Measurements from ENCODE around the gene KCTD16.

KCTD16 gene

DNA sequence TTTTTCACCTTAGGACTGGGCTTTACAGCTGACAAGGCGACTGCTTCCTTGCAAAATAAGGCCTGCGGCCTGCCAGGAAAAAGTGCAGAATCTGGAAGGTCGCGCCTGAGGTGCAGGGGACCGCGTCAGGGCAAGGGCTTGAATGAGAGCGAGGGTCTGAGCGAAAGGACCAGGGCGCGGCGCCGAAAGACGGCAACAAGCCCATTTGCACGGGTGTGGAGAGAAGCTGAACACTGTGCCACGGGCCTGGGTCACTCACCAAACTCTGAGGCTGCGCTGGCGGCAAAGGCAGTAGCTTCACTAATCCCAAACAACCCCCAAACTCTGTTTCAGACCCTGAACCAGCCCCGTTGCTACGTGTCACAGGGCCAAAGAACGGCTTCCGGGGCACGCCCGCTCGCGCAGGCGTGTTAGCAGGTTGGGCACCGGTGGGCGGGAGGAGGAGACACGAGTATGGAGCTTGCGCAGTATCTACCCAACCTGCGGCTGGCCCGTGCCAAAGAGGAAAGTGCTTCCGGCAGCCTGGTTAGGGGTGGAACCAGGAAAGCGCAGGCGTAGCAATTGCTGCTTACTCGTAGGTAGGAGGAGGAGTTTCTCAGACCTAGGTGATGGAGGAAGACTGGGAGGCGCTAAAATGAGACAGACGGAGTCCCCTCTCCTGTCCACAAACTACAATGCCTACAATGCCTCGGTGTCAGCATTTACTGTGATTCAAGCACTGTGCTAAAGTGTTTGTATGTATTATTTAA is at the start of gene KCTD16, which contains the start of gene YIPF5:
Gene KCTD16, plus strand, starts transcription at position 598 of the 749 bp plus-strand sequence.
Gene YIPF5, minus strand, starts transcription at position 384 of the 749 bp plus-strand sequence. CDS start 704 bp downstream, outside the sequence.
- peak; percentile 97 for DNase-seq (ENCODE audit: low read depth)

DNA sequence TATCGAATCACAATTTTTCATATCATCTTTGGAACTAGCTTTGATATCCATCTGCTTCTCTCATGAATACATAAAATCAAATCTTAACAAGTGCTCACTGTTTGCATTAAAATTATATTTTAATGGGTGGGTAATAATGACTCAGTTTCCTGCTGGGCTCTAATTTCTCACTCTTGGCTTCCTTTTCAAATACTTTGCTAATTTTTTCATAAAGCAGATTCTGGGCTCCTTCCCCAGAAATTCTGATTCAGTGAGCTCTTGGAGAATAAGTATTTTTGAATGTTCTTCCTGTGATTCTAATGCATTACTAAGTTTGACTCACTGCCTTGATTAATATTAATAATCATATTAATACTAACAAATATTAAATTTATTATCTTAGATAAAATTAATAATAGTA is 49.1 kb upstream of the KCTD16 start:
- peak; percentile 21 for DNase-seq (ENCODE audit: low read depth)

- peak; percentile 57 for DNase-seq (ENCODE audit: low read depth)
These were observed 48.6 kb upstream of the KCTD16 start for GRCh38 chr5:144122081-144122480.

- no peak for DNase-seq (ENCODE audit: low read depth)
These were observed 48.0 kb upstream of the KCTD16 start for GRCh38 chr5:144122641-144123040.

DNA sequence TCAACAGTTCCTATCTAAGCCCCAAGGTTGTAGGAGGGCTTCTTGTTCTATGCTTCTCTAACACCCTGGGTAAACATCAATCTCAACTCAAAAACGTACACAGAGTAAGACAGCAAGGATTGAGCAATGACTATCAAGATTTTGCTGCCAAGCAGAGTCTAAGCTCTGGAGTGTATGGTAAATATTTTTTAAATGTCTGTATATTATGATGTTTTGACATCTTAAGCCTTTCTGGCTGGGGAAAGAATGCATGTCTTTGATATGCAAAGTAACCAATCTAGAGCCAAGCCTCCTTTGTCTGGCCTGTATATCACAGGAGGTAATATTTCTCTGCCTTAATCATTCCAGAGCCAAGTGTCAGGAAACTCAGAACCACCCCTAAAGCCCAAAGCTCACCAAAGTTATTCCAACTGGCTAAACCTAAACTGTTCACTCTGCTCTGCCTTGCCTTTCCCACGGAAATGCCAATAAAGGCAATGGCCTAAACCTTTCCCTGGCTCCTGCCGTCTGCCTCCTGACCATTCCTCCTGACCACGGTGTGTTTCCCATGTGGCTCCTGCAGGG is 45.4 kb upstream of the KCTD16 start:
- DNase-seq (ENCODE audit: low read depth): peak; percentile 100

DNA sequence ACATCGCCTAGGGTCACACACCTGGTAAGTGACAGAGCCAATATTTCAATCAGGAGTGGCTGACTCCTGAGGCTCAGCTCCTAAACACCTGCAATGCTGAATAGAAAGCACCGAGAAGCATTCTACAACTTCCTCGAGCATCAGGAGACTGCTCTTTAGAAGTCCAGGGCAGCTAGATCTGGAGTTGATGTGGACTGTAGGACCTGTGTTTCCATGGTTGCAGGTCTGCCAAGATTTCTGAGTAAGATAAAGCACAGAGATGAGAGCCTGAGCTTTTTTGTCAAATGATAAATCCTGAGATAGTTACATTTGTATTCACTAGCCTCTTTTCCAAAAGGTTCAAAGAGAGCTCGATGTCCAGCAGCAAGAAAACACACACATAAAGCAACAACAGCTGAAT is 44.0 kb upstream of the KCTD16 start:
- peak; percentile 54 for DNase-seq (ENCODE audit: low read depth)

DNA sequence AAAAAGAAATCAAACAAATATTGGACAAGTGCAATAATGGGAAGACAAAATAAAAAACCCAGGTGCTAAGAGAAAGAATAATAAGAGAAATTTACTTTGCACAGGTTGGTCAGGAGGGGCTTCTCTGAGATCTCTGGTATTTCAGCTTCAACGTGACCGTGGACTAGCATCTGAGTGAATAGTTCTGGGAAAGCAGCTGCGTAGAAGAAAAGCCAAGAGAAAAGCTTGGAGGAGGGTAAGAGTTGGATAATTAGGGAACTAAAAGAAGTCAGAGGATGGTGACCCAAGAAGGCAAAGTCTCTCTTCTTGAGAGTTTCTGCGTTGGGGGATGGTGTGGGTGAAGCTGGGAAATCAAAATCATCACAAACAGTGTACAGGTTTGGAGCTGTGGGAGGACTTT is 41.8 kb upstream of the KCTD16 start:
- no peak for DNase-seq (ENCODE audit: low read depth)

DNA sequence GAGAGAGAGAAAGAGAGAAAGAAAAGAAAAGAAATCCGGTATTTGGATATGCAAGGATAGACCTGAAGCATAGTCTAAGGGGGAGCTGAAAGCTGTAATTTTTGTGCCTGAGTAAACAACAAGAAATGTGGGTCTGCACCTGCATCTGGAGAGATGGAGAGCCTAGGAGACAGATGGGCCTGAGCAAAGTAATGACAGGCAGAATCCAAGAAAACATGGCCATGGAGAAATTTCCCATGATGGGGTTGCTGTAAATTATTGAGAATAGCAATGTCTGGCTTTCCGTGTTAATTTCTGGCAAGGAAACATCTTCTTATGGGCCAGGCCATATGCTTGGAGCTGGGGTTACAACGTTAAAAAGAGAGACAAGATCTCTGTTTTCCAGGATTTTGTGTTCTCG is 40.4 kb upstream of the KCTD16 start:
- no peak for DNase-seq (ENCODE audit: low read depth)

- no peak for DNase-seq (ENCODE audit: low read depth)
These were observed 39.4 kb upstream of the KCTD16 start for GRCh38 chr5:144131261-144131660.

- DNase-seq (ENCODE audit: low read depth): no peak
These were observed 37.5 kb upstream of the KCTD16 start for GRCh38 chr5:144133050-144133633.

- DNase-seq (ENCODE audit: low read depth): no peak
These were observed 36.4 kb upstream of the KCTD16 start for GRCh38 chr5:144134194-144134826.

DNA sequence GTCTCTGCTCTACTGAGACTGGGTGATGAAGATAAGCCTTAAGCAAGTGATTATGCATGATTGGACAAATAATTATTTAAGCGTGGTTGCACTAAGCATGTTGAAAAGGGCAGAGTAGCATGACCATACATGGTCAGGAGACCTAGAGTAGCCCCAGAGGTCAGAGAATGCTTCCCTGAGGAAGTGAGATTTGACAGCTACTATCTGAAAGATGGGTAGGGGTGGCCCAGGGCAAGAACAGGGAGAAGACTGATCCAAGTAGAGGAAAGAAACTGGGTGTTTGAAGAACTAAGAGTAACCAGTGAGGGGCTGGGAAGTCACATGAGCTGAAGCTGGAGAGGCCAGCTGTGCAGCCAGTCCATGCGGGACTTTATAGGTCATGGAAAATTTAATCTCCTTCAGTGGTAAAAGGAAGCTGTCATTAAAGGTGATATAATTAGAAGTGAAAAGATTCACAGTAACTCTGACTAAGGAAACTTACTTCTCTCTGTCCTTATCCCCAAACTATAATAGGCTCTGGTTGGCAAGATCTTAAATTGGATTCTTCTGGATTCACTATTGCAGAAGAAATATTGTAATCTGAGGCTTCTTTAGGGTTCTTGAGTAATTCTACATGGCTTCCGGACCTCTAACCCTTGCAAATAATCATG is 35.4 kb upstream of the KCTD16 start:
- DNase-seq (ENCODE audit: low read depth): no peak

- DNase-seq (ENCODE audit: low read depth): peak; percentile 93
These were observed 31.1 kb upstream of the KCTD16 start for GRCh38 chr5:144139586-144139985.

GRCh38 chr5:144141585-144141984 is 29.1 kb upstream of the KCTD16 start:
- DNase-seq (ENCODE audit: low read depth): no peak

GRCh38 chr5:144142139-144142823 is 28.4 kb upstream of the KCTD16 start:
- DNase-seq (ENCODE audit: low read depth): peak; percentile 71

GRCh38 chr5:144142824-144143162 is 27.9 kb upstream of the KCTD16 start:
- no peak for DNase-seq (ENCODE audit: low read depth)

GRCh38 chr5:144143625-144144024 is 27.0 kb upstream of the KCTD16 start:
- DNase-seq (ENCODE audit: low read depth): no peak

DNA sequence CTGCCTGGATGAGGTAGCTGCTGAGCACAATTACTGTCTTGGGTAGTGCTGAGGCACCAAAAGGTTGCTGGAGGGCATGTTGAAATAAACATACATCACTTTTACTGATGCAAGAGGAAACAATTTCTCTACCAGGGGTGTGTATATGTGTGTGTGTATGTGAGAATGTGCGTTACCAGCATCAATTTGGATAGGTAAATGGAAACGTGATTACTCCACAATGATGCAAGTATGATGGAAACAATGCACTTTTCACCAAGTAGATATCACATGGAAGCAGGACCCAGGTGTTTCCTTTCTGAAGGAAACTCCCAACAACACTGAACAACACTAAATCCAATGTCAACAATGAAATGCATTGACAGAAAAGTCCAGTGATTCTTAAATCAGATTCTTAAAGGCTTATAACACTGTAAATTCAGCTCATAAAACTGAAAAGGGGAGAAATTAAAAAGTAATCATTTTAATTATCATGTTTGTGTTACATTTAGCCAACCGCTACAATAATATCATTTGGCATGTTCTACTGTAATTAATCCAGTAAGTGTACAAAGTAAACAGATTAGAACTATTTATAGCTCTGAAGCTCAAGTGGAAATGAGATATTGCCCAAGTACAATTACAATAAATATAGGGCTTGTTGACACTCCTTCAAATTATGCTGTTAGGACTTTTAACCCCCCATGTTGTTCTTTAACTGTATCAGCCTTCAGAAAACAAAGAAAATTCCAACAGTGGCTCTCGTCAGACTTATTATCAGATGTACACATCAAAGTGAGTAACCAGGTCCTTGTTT is 25.5 kb upstream of the KCTD16 start:
- peak; percentile 24 for DNase-seq (ENCODE audit: low read depth)

- DNase-seq (ENCODE audit: low read depth): no peak
These were observed 19.6 kb upstream of the KCTD16 start for GRCh38 chr5:144151026-144151425.

GRCh38 chr5:144156767-144157171 is 13.9 kb upstream of the KCTD16 start:
- peak; percentile 62 for DNase-seq (ENCODE audit: low read depth)

GRCh38 chr5:144162686-144163085 is 8.0 kb upstream of the KCTD16 start:
- no peak for DNase-seq (ENCODE audit: low read depth)
